ENCODE measurements around the gene SSRP1.

Gene SSRP1

GRCh38 chr11:57308426-57309060 is 27.1 kb downstream of the SSRP1 start:
- ChIA-PET POLR2A (interaction anchor here (1.1 to 2.7 kb wide), 2 partner anchors 13 to 17 kb away, joined by 5 to 8 read pairs; partner anchors contain the start of gene TNKS1BP1), CTCF (interaction anchor here (0.9 to 1.0 kb wide), 3 partner anchors 32 to 468 kb away, joined by 3 read pairs; no protein-coding TSS in a partner anchor)
- Histone ChIP-seq H3K27ac (ENCODE audit: extremely low read depth, low read depth, low read length) (no peak overlapping the region), H3K4me1 (ENCODE audit: control insufficient read depth, insufficient read depth, low read length) (no peaks in the 10 kb centered on the region), H3K9me3 (ENCODE audit: control insufficient read depth, insufficient read depth, low read depth, low read length) (no peaks in the 10 kb centered on the region), H3K4me3 (ENCODE audit: low read depth, low read length) (no peak overlapping the region), H3K36me3 (ENCODE audit: control insufficient read depth in 2 of 2, insufficient read depth in 1 of 2, low read length in 2 of 2) (peaks cover 0 to 49% of the 10 kb centered on the region in 2 experiments; a peak in 1 of 3 replicates)
- TF ChIP-seq ZNF132 (tag by site-specific recombination; IDR thresholded peaks at IDR 0.05; ENCODE audit: borderline replicate concordance) (no peak), ZNF610 (tag by site-specific recombination; IDR thresholded peaks at IDR 0.05; ENCODE audit: borderline replicate concordance) (no peak)
- TF ChIP-seq, protein P1, sequence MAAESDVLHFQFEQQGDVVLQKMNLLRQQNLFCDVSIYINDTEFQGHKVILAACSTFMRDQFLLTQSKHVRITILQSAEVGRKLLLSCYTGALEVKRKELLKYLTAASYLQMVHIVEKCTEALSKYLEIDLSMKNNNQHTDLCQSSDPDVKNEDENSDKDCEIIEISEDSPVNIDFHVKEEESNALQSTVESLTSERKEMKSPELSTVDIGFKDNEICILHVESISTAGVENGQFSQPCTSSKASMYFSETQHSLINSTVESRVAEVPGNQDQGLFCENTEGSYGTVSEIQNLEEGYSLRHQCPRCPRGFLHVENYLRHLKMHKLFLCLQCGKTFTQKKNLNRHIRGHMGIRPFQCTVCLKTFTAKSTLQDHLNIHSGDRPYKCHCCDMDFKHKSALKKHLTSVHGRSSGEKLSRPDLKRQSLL (tag by site-specific recombination; IDR thresholded peaks at IDR 0.05): no peak

DNA sequence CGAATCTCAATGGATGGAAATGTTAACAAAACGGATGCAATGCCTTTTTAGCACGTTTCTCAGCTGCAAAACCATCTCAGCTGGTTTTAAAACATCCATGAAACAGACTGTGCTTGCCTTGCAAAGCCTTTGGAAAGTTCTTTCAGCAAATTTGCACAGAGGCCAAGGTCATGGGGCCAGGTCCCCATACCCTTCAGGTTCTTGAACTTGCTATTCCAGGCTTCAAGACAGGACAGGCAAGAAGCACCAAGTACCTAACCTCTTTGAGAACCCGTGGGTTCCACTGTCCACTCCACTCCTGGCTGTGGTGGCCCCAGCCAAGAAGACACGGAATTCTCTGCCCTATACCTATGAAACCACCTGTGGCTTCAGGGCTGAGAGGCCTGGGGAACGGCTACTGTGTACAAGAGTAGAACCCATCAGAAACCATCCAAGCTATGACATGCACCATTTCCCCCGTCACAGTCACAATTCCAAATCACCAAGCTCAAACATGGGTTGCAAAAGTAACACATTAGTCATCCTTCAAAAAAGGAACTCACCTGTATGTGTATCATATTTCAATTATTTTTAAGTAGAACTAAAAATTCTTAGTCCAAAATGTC is 27.9 kb downstream of the SSRP1 start:
- ChIA-PET CTCF (interaction anchor here (0.9 to 1.0 kb wide), 2 partner anchors 58 to 467 kb away, joined by 3 read pairs; no protein-coding TSS in a partner anchor), POLR2A (interaction anchor here (1.1 to 2.7 kb wide), 2 partner anchors 14 to 17 kb away, joined by 5 to 8 read pairs; partner anchors contain the start of gene TNKS1BP1)
- Histone ChIP-seq H3K36me3 (ENCODE audit: control insufficient read depth in 2 of 2, insufficient read depth in 1 of 2, low read length in 2 of 2) (peaks cover 0 to 46% of the 10 kb centered on the region in 2 experiments; a peak in 1 of 3 replicates), H3K9me3 (ENCODE audit: control insufficient read depth, insufficient read depth, low read depth, low read length) (no peaks in the 10 kb centered on the region), H3K4me3 (ENCODE audit: low read depth, low read length) (no peak overlapping the region), H3K4me1 (ENCODE audit: control insufficient read depth, insufficient read depth, low read length) (no peaks in the 10 kb centered on the region), H3K27ac (ENCODE audit: extremely low read depth, low read depth, low read length) (no peak overlapping the region)
- no peak for TF ChIP-seq ZBTB1 (tag by site-specific recombination; IDR thresholded peaks at IDR 0.05)
- peak; percentile 69 for TF ChIP-seq SCRT2 (tag by site-specific recombination; IDR thresholded peaks at IDR 0.05)

- POLR2A ChIA-PET: interaction anchor here (2.7 kb wide), 1 partner anchor 18 kb away, joined by 8 read pairs; the partner anchor contains the start of gene TNKS1BP1
- H3K36me3 ChIP-seq (ENCODE audit: control insufficient read depth in 2 of 2, insufficient read depth in 1 of 2, low read length in 2 of 2): peaks cover 0 to 44% of the 10 kb centered on the region in 2 experiments; a peak in 1 of 3 replicates
- CTCF ChIA-PET: no interaction called here
- no peak overlapping the region for H3K4me3 ChIP-seq (ENCODE audit: low read depth, low read length)
- no peaks in the 10 kb centered on the region for H3K9me3 ChIP-seq (ENCODE audit: control insufficient read depth, insufficient read depth, low read depth, low read length)
- no peaks in the 10 kb centered on the region for H3K4me1 ChIP-seq (ENCODE audit: control insufficient read depth, insufficient read depth, low read length)
- no peak overlapping the region for H3K27ac ChIP-seq (ENCODE audit: extremely low read depth, low read depth, low read length)
- no peak for TF ChIP-seq ZNF302 (tag by site-specific recombination; IDR thresholded peaks at IDR 0.05; ENCODE audit: low read depth)
- no peak for TF ChIP-seq ZNF155 (tag by site-specific recombination; IDR thresholded peaks at IDR 0.05)
- no peak for TF ChIP-seq ZNF292 (tag by site-specific recombination; IDR thresholded peaks at IDR 0.05; ENCODE audit: borderline replicate concordance, low read depth)
- TF ChIP-seq MYNN (tag by site-specific recombination; IDR thresholded peaks at IDR 0.05; ENCODE audit: borderline replicate concordance): no peak
- no peak for TF ChIP-seq OVOL3 (tag by site-specific recombination; IDR thresholded peaks at IDR 0.05)
- TF ChIP-seq ZNF549 (tag by site-specific recombination; IDR thresholded peaks at IDR 0.05): no peak
- no peak for TF ChIP-seq PRDM1 (tag by site-specific recombination; IDR thresholded peaks at IDR 0.05)
- TF ChIP-seq, protein P2, sequence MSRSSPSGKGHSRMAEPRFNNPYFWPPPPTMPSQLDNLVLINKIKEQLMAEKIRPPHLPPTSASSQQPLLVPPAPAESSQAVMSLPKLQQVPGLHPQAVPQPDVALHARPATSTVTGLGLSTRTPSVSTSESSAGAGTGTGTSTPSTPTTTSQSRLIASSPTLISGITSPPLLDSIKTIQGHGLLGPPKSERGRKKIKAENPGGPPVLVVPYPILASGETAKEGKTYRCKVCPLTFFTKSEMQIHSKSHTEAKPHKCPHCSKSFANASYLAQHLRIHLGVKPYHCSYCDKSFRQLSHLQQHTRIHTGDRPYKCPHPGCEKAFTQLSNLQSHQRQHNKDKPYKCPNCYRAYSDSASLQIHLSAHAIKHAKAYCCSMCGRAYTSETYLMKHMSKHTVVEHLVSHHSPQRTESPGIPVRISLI (tag by site-specific recombination; IDR thresholded peaks at IDR 0.05): no peak
- TF ChIP-seq ZSCAN4 (tag by site-specific recombination; IDR thresholded peaks at IDR 0.05): no peak
- no peak for TF ChIP-seq ZFP37 (tag by site-specific recombination; IDR thresholded peaks at IDR 0.05)
- no peak for TF ChIP-seq ZNF521 (tag by site-specific recombination; IDR thresholded peaks at IDR 0.05)
- TF ChIP-seq, protein P3, sequence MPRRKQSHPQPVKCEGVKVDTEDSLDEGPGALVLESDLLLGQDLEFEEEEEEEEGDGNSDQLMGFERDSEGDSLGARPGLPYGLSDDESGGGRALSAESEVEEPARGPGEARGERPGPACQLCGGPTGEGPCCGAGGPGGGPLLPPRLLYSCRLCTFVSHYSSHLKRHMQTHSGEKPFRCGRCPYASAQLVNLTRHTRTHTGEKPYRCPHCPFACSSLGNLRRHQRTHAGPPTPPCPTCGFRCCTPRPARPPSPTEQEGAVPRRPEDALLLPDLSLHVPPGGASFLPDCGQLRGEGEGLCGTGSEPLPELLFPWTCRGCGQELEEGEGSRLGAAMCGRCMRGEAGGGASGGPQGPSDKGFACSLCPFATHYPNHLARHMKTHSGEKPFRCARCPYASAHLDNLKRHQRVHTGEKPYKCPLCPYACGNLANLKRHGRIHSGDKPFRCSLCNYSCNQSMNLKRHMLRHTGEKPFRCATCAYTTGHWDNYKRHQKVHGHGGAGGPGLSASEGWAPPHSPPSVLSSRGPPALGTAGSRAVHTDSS (tag by site-specific recombination; IDR thresholded peaks at IDR 0.05): no peak
- no peak for TF ChIP-seq IKZF3 (tag by site-specific recombination; IDR thresholded peaks at IDR 0.05)
- TF ChIP-seq ZNF266 (tag by site-specific recombination; IDR thresholded peaks at IDR 0.05; ENCODE audit: low read depth): no peak
- TF ChIP-seq ZNF175 (tag by site-specific recombination; IDR thresholded peaks at IDR 0.05): no peak
- no peak for TF ChIP-seq ZNF776 (tag by site-specific recombination; IDR thresholded peaks at IDR 0.05; ENCODE audit: borderline replicate concordance)
- no peak for TF ChIP-seq ZNF121 (tag by site-specific recombination; IDR thresholded peaks at IDR 0.05)
- no peak for TF ChIP-seq MZF1 (tag by site-specific recombination; IDR thresholded peaks at IDR 0.05; ENCODE audit: borderline replicate concordance)
- no peak for TF ChIP-seq BCL11A (tag by site-specific recombination; IDR thresholded peaks at IDR 0.05; ENCODE audit: low read depth)
These were observed 28.6 kb downstream of the SSRP1 start for GRCh38 chr11:57306940-57307565.

Data from HEK293 (cell line).